Type B pancreatic cell (in vitro differentiated cells): ENCODE measurements around the gene PI4KA. TPM values are rescaled to one million over a fixed set of nuclear protein-coding genes. Genes with fewer than 3 reads are reported as not detected.

Experiments used
- DNase-seq: peaks from one replicate; pipeline ENCODE4 v3.0.0; 2021; ENCODE audit warnings: mixed read lengths; ENCODE audit not compliant: unreplicated experiment; ENCODE audit errors: extremely low spot score
- H3K27ac Mint-ChIP-seq: 2 replicates; pipeline ENCODE4 v1.8.0; 2021; ENCODE audit warnings: mild to moderate bottlenecking, mixed read lengths
- H3K27me3 Mint-ChIP-seq: 2 replicates; pipeline ENCODE4 v1.8.0; 2021; ENCODE audit warnings: mixed read lengths
- H3K36me3 Mint-ChIP-seq: 2 replicates; pipeline ENCODE4 v1.8.0; 2021; ENCODE audit warnings: mixed read lengths
- H3K4me1 Mint-ChIP-seq: one replicate; pipeline ENCODE4 v1.8.0; 2021; ENCODE audit warnings: mixed read lengths; ENCODE audit not compliant: unreplicated experiment
- H3K4me3 Mint-ChIP-seq: 2 replicates; pipeline ENCODE4 v1.8.0; 2021; ENCODE audit warnings: mild to moderate bottlenecking, mixed read lengths
- H3K9me3 Mint-ChIP-seq: 2 replicates; pipeline ENCODE4 v1.8.0; 2021; ENCODE audit warnings: mixed read lengths
- CTCF ChIP-seq: fragments of 200-600 bp; sonication (generic); conservative IDR thresholded peaks from 2 replicates; pipeline ENCODE4 v1.5.0; 2021; ENCODE audit warnings: antibody characterized with exemption, mild to moderate bottlenecking
- total RNA-seq: library from RNA; stranded (reverse); gene quantifications from 2 replicates; pipeline ENCODE4 v1.2.1, GENCODE V29; 2021; ENCODE audit warnings: low replicate concordance

The PI4KA gene
- total RNA-seq, 1 donor from 2014 or later: 120 TPM

GRCh38 chr22:20810645-20811044 is 48.0 kb downstream of the PI4KA start:
- Mint-ChIP-seq H3K9me3 (no peaks in the 10 kb centered on the region), H3K36me3 (peaks cover 31% of the 10 kb centered on the region), H3K4me3 (no peak overlapping the region), H3K4me1 (no peaks in the 10 kb centered on the region), H3K27ac (no peak overlapping the region), H3K27me3 (no peaks in the 10 kb centered on the region)
- no peak for DNase-seq
- TF ChIP-seq CTCF: no peak

GRCh38 chr22:20809538-20810185 is 48.9 kb downstream of the PI4KA start:
- H3K27ac Mint-ChIP-seq: no peak overlapping the region
- no peak overlapping the region for H3K4me3 Mint-ChIP-seq
- no peak for TF ChIP-seq CTCF
- H3K27me3 Mint-ChIP-seq: no peaks in the 10 kb centered on the region
- H3K9me3 Mint-ChIP-seq: no peaks in the 10 kb centered on the region
- peaks cover 31% of the 10 kb centered on the region for H3K36me3 Mint-ChIP-seq
- no peak for DNase-seq
- H3K4me1 Mint-ChIP-seq: no peaks in the 10 kb centered on the region

- Mint-ChIP-seq H3K27ac (no peak overlapping the region), H3K27me3 (no peaks in the 10 kb centered on the region), H3K36me3 (peaks cover 31% of the 10 kb centered on the region), H3K9me3 (no peaks in the 10 kb centered on the region), H3K4me1 (no peaks in the 10 kb centered on the region), H3K4me3 (no peak overlapping the region)
- no peak for DNase-seq
- no peak for TF ChIP-seq CTCF
These were observed 49.8 kb downstream of the PI4KA start for GRCh38 chr22:20808844-20809243.

- Mint-ChIP-seq H3K36me3 (peaks cover 26% of the 10 kb centered on the region), H3K27me3 (no peaks in the 10 kb centered on the region), H3K4me3 (no peak overlapping the region), H3K9me3 (no peaks in the 10 kb centered on the region), H3K27ac (no peak overlapping the region), H3K4me1 (no peaks in the 10 kb centered on the region)
- no peak for TF ChIP-seq CTCF
- DNase-seq: no peak
These were observed 51.3 kb downstream of the PI4KA start for GRCh38 chr22:20807315-20807752.

DNA sequence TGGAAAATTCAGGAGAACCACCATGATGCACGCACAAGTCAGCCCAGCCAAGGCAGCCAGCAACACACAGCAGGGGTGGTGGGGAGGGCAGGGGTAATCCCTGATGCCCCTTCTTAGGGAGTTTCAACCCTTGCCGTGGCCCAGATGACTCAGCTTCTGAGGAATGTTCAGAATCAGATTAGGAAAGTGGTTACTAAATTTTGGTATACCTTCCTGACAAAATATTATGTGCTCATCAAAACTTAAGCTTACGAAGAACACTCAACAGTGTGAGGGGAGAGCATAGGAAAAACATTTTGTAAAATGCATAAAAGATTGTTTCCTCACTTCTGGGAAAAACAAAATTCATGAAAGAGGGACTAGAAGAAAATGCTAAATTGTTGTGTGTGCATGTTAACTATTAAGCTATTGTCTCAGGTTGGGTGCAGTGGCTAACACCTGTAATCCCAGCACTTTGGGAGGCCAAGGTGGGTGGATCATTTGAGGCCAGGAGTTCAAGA is 52.6 kb downstream of the PI4KA start:
- no peak overlapping the region for H3K27ac Mint-ChIP-seq
- H3K27me3 Mint-ChIP-seq: no peaks in the 10 kb centered on the region
- TF ChIP-seq CTCF: no peak
- DNase-seq: no peak
- no peak overlapping the region for H3K4me3 Mint-ChIP-seq
- peaks cover 22% of the 10 kb centered on the region for H3K36me3 Mint-ChIP-seq
- H3K9me3 Mint-ChIP-seq: no peaks in the 10 kb centered on the region
- no peaks in the 10 kb centered on the region for H3K4me1 Mint-ChIP-seq
